Memory B cell (primary cell): ENCODE measurements around the gene MICA.

Source experiments
- ATAC-seq: fragments of 150-1000 bp; cut with Tn5 transposase; 2 replicates; pipeline ENCODE4 v1.10.0; 2021; ENCODE audit warnings: low read depth, mild to moderate bottlenecking, moderate library complexity
- DNase-seq, 2 donors: peaks; one replicate each; pipeline ENCODE4 v3.0.0; 2022; ENCODE audit warnings: low spot score in 2 of 2
- H3K27ac Mint-ChIP-seq: one replicate; pipeline ENCODE4 v1.8.0; 2022; ENCODE audit warnings: mild to moderate bottlenecking, moderate library complexity, mixed read lengths
- H3K27me3 Mint-ChIP-seq: one replicate; pipeline ENCODE4 v1.8.0; 2022; ENCODE audit warnings: mixed read lengths
- H3K36me3 Mint-ChIP-seq: one replicate; pipeline ENCODE4 v1.8.0; 2022; ENCODE audit warnings: mild to moderate bottlenecking, mixed read lengths
- H3K4me1 Mint-ChIP-seq: one replicate; pipeline ENCODE4 v1.8.0; 2022; ENCODE audit warnings: mixed read lengths
- H3K4me3 Mint-ChIP-seq: one replicate; pipeline ENCODE4 v1.8.0; 2022; ENCODE audit warnings: mild to moderate bottlenecking, moderate library complexity, mixed read lengths
- H3K9me3 Mint-ChIP-seq: one replicate; pipeline ENCODE4 v1.8.0; 2022; ENCODE audit warnings: mixed read lengths

Gene MICA

GRCh38 chr6:31403283-31404060 lies at the start of gene MICA:
Gene MICA, plus strand, starts transcription at chr6:31403595. Its CDS starts 38 bp downstream, at chr6:31403633.
- H3K4me3 Mint-ChIP-seq: peak within 1 kb of the TSS; percentile 86
- no peaks in the 10 kb centered on the region for H3K9me3 Mint-ChIP-seq
- peak within 1 kb of the TSS; percentile 60 for H3K27ac Mint-ChIP-seq
- H3K27me3 Mint-ChIP-seq: no peaks in the 10 kb centered on the region
- DNase-seq (peak; percentile 33 to 57), ATAC-seq (peak; percentile 46)
- H3K36me3 Mint-ChIP-seq: no peaks in the 10 kb centered on the region
- peaks cover 56% of the 10 kb centered on the region for H3K4me1 Mint-ChIP-seq

GRCh38 chr6:31354158-31354863 lies 49.1 kb upstream of the MICA start:
- peaks cover 63% of the 10 kb centered on the region for H3K4me1 Mint-ChIP-seq
- peak overlapping the region; percentile 92 for H3K27ac Mint-ChIP-seq
- H3K36me3 Mint-ChIP-seq: peaks cover 36% of the 10 kb centered on the region
- no peaks in the 10 kb centered on the region for H3K27me3 Mint-ChIP-seq
- ATAC-seq (no peak), DNase-seq (no peak)
- H3K4me3 Mint-ChIP-seq: peak overlapping the region; percentile 79
- no peaks in the 10 kb centered on the region for H3K9me3 Mint-ChIP-seq

DNA sequence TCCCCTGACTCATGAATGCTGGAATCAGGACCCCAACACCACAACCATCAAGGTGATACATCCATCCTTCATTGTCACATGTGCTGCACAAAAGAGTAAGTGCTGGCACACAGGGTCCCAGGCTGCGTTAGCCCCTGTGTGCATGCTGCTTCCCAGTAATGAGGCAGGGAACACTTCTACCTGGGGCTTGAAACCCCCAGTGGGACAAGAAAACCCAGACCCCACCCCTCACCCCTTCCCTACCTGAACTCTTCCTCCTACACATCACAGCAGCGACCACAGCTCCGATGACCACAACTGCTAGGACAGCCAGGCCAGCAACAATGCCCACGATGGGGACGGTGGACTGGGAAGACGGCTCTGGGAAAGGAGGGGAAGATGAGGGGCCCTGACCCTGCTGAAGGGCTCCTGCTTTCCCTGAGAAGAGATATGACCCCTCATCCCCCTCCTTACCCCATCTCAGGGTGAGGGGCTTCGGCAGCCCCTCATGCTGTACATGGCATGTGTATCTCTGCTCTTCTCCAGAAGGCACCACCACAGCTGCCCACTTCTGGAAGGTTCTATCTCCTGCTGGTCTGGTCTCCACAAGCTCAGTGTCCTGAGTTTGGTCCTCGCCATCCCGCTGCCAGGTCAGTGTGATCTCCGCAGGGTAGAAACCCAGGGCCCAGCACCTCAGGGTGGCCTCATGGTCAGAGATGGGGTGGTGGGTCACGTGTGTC lies 48.4 kb upstream of the MICA start:
- no peak for DNase-seq
- no peaks in the 10 kb centered on the region for H3K27me3 Mint-ChIP-seq
- peak overlapping the region; percentile 92 for H3K27ac Mint-ChIP-seq
- H3K9me3 Mint-ChIP-seq: no peaks in the 10 kb centered on the region
- H3K4me3 Mint-ChIP-seq: peak overlapping the region; percentile 79
- H3K36me3 Mint-ChIP-seq: peaks cover 36% of the 10 kb centered on the region
- peaks cover 60% of the 10 kb centered on the region for H3K4me1 Mint-ChIP-seq
- no peak for ATAC-seq

- no peak for ATAC-seq
- Mint-ChIP-seq H3K9me3 (no peaks in the 10 kb centered on the region), H3K4me1 (peaks cover 55% of the 10 kb centered on the region), H3K27ac (peak overlapping the region; percentile 92), H3K4me3 (peak overlapping the region; percentile 79), H3K27me3 (no peaks in the 10 kb centered on the region), H3K36me3 (peaks cover 36% of the 10 kb centered on the region)
- no peak for DNase-seq
Measured at GRCh38 chr6:31355583-31355948, 47.8 kb upstream of the MICA start.

- H3K4me3 Mint-ChIP-seq: peak overlapping the region; percentile 95
- H3K27me3 Mint-ChIP-seq: peaks cover 2% of the 10 kb centered on the region
- ATAC-seq (peak; percentile 6), DNase-seq (peak; percentile 51 to 53)
- H3K4me1 Mint-ChIP-seq: peaks cover 49% of the 10 kb centered on the region
- H3K9me3 Mint-ChIP-seq: peaks cover 3% of the 10 kb centered on the region
- H3K36me3 Mint-ChIP-seq: peaks cover 36% of the 10 kb centered on the region
- H3K27ac Mint-ChIP-seq: peak overlapping the region; percentile 100
Measured at GRCh38 chr6:31356216-31356945, 47.0 kb upstream of the MICA start.

DNA sequence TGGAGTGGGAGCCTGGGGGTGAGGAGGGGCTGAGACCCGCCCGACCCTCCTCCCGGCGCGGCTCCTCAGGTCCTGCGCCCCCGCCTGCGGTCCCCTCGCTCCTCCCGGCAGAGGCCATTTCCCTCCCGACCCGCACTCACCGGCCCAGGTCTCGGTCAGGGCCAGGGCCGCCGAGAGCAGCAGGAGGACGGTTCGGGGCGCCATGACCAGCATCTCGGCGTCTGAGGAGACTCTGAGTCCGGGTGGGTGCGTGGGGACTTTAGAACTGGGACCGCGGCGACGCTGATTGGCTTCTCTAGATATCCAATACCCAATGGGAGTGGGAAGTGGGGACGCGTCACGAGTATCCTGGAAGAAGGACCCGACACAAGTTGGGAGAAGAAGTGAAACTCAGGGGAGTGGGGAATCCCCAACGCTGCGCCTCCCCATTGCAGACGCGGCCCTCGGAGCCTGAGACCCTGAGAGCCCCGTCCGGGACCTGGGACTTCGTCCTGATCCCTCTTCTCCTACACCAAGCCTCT lies 46.4 kb upstream of the MICA start, which contains the start of gene HLA-B:
Gene HLA-B (minus strand): TSS at position 234 of the 521 bp plus-strand sequence. CDS start 21 bp downstream, at position 213.
- Mint-ChIP-seq H3K27me3 (peaks cover 2% of the 10 kb centered on the region), H3K9me3 (peaks cover 3% of the 10 kb centered on the region), H3K27ac (peak within 1 kb of the TSS; percentile 100), H3K4me1 (peaks cover 46% of the 10 kb centered on the region), H3K4me3 (peak within 1 kb of the TSS; percentile 95), H3K36me3 (peaks cover 36% of the 10 kb centered on the region)
- ATAC-seq (peak; percentile 75), DNase-seq (peak; percentile 62 to 68)

DNA sequence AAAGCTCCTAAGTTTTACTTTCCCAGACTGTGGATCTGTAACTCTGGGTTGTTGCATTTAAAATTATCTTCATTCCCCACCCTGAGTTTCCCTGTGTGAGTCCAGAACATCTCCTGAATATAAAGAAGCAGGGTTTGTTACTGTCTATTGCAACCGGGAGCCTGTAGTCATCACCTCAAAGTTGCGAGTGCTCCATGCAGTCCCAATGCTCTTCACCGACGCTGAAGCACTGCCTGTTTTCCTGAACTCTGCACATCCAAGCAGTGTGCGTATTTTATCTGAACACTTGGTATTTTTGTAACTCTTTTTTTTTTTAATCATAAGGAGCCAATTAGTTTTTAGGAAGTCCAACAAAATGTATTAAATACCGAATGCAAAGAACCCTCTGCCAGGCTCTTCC lies 45.5 kb upstream of the MICA start:
- Mint-ChIP-seq H3K4me1 (peaks cover 38% of the 10 kb centered on the region), H3K36me3 (peaks cover 28% of the 10 kb centered on the region)

DNA sequence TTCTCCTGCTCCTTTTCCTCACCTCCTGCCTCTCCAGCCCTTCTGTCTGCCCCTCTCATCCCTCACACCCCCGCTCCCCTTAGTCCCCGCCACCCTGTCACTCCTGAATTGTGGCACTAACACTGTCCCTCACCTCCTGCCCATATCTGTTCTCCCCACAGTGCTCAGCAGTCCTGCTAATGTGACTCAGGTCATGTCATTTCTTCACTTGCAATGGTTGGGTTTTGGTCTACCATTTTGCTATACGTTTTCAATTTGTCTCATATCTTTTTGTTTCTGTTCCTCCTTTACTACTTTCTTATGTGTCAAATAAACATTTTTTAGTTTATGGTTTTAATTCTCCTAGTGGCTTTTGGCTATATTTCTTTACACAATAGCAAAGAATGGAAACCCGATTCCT lies 45.1 kb upstream of the MICA start:
- H3K4me3 Mint-ChIP-seq: peak overlapping the region; percentile 95
- peaks cover 3% of the 10 kb centered on the region for H3K9me3 Mint-ChIP-seq
- ATAC-seq: no peak

More for the DNA sequence above, 45.5 kb upstream of the MICA start:
- peak overlapping the region; percentile 95 for H3K4me3 Mint-ChIP-seq
- peaks cover 2% of the 10 kb centered on the region for H3K27me3 Mint-ChIP-seq
- ATAC-seq (no peak), DNase-seq (no peak)
- peak overlapping the region; percentile 100 for H3K27ac Mint-ChIP-seq
- peaks cover 3% of the 10 kb centered on the region for H3K9me3 Mint-ChIP-seq

DNA sequence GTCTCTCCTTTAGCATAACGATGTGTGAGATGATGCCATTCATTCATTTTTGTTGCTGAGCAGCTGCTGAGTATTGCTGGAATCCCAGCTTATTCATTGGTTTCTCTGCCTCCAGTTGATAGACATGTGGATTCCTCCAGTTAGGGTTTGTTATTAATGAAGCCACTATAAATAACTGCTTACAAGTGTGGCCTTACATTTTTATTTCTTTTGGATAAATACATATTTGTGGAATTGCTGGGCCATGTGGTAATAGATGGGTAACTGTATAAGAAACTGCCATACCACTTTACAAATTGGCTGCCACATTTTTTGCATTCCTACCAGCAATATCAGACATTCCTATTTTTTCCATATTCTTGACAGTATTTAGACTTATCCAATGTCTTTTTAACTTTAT lies 43.8 kb upstream of the MICA start:
- H3K4me1 Mint-ChIP-seq: peaks cover 26% of the 10 kb centered on the region

More for the DNA sequence above, 45.1 kb upstream of the MICA start:
- Mint-ChIP-seq H3K27me3 (peaks cover 2% of the 10 kb centered on the region), H3K4me1 (peaks cover 35% of the 10 kb centered on the region), H3K36me3 (peaks cover 26% of the 10 kb centered on the region), H3K27ac (peak overlapping the region; percentile 100)
- DNase-seq: no peak

GRCh38 chr6:31362751-31363150 lies 40.6 kb upstream of the MICA start:
- ATAC-seq (no peak), DNase-seq (no peak)
- Mint-ChIP-seq H3K27ac (no peak overlapping the region), H3K27me3 (peaks cover 5% of the 10 kb centered on the region), H3K4me1 (peaks cover 19% of the 10 kb centered on the region), H3K9me3 (peaks cover 3% of the 10 kb centered on the region), H3K36me3 (no peaks in the 10 kb centered on the region), H3K4me3 (no peak overlapping the region)

More for the DNA sequence above, 43.8 kb upstream of the MICA start:
- no peak overlapping the region for H3K27ac Mint-ChIP-seq
- DNase-seq (no peak), ATAC-seq (no peak)
- no peak overlapping the region for H3K4me3 Mint-ChIP-seq
- peaks cover 18% of the 10 kb centered on the region for H3K36me3 Mint-ChIP-seq
- peaks cover 3% of the 10 kb centered on the region for H3K9me3 Mint-ChIP-seq
- H3K27me3 Mint-ChIP-seq: peaks cover 2% of the 10 kb centered on the region

DNA sequence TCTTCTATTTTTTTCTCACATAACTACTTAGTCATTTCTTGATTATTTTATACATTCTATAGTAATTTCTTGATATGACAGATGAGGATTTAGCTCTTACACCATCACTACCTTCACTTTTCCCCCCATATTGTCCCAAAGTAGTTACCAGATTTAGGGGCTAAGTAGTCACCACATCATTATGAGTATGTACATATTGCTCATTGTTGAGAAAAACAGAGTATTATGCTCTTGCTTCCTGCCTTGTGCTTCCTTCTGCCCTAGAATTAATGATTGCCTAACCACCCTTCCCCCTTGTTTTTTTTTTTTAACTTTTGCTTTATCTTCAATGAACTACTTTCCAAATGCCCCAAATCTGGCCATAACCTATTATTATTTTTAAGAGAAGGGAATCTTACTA lies 39.6 kb upstream of the MICA start:
- peaks cover 6% of the 10 kb centered on the region for H3K27me3 Mint-ChIP-seq
- no peaks in the 10 kb centered on the region for H3K36me3 Mint-ChIP-seq
- H3K9me3 Mint-ChIP-seq: peaks cover 3% of the 10 kb centered on the region
- H3K4me1 Mint-ChIP-seq: peaks cover 11% of the 10 kb centered on the region
- DNase-seq (no peak), ATAC-seq (no peak)
- no peak overlapping the region for H3K4me3 Mint-ChIP-seq
- H3K27ac Mint-ChIP-seq: no peak overlapping the region

- DNase-seq (no peak), ATAC-seq (no peak)
- peaks cover 14% of the 10 kb centered on the region for H3K27me3 Mint-ChIP-seq
- H3K36me3 Mint-ChIP-seq: no peaks in the 10 kb centered on the region
- H3K4me1 Mint-ChIP-seq: peaks cover 5% of the 10 kb centered on the region
- H3K27ac Mint-ChIP-seq: no peak overlapping the region
- peak overlapping the region; percentile 63 for H3K4me3 Mint-ChIP-seq
- H3K9me3 Mint-ChIP-seq: peaks cover under 1% of the 10 kb centered on the region
Measured at GRCh38 chr6:31365864-31366263, 37.5 kb upstream of the MICA start.
